H1 (cell line): ENCODE results near the gene DMBX1. TPM values are rescaled to one million over a fixed set of nuclear protein-coding genes. Genes with fewer than 3 reads are reported as not detected.

ENCODE experiments used
- SIN3A ChIP-seq, 2 experiments: IDR thresholded peaks in 1 of 2; conservative IDR thresholded peaks in 1 of 2; 2 replicates each; pipeline ENCODE4 v1.6.1; 2011 to 2012; ENCODE audit warnings: low read length in 2 of 2, improper control_type of control experiment in 1 of 2, low read depth in 1 of 2, mild to moderate bottlenecking in 1 of 2
- TEAD4 ChIP-seq: IDR thresholded peaks from 2 replicates; pipeline ENCODE4 v1.6.1; 2012; ENCODE audit warnings: low read depth, low read length, inconsistent platforms, mixed read lengths
- polyA plus RNA-seq, 7 experiments: library from polyadenylated mRNA; depleted of rRNA in 3 of 7; stranded (reverse) in 5 of 7; unstranded in 2 of 7; fragments of >200 nt in 5 of 7; fragments of 200-250 nt in 2 of 7; gene quantifications; 1 replicate in 5 of 7; 2 replicates in 1 of 7; 4 replicates in 1 of 7; pipeline versions ENCODE4 v1.2.1 to v1.2.3, GENCODE V29; 2011 to 2013; ENCODE audit warnings: missing spikeins in 2 of 7, mixed read lengths in 2 of 7
- total RNA-seq: library from RNA; stranded (reverse); fragmentation: NEBNext Ultra II Directional; extraction: Animal tissue kit (Norgen Biotek cat#: 25700); gene quantifications from 2 replicates; pipeline ENCODE4 v1.2.1, GENCODE V29; 2021
- TF ChIP-seq, protein P1 (sequence below), 3 experiments: IDR thresholded peaks; 1 replicate in 2 of 3; 2 replicates in 1 of 3; pipeline versions ENCODE4 v1.5.1 to v1.6.1; 2011; ENCODE audit warnings: low read length in 3 of 3, mild to moderate bottlenecking in 3 of 3, inconsistent platforms in 2 of 3, low read depth in 1 of 3, moderate library complexity in 1 of 3; ENCODE audit not compliant: insufficient read depth in 1 of 3; ENCODE audit errors: control extremely low read depth in 1 of 3

DMBX1 gene
- total and polyA plus RNA-seq, 2 of the 8 experiments (the other 6 are each of a cell fraction or from before 2014, with no cell fraction given): 0.23 to 0.30 TPM

DNA sequence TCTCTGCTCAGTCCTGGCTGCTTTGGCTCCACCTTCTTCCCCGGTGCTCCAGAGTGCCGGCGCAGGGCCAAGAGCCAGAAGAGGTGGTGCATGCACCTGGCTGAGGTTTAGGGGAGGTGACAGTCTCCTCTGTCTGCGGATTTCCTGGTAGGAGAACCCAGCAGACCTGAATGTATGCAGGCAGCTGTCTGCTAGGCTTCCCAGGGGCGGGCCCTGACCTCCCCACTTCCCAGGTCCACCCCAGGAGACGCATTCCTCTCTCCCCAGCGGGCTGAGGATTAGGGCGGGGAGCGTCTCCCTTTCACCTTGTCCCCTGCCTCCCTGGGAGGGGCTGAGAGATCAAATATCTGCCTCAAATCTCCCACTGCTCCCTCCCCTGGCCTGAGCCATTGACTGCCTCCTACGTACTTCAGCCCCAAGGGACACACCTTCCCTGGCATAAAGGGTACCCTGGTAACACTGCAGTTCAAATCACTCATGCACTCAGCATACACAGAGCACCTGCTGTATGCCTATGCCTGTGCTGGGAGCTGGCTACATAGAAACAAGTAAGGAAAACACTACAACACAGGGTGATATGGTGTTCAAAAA lies 27.5 kb downstream of the DMBX1 start (continued):
- TF ChIP-seq, protein P1, sequence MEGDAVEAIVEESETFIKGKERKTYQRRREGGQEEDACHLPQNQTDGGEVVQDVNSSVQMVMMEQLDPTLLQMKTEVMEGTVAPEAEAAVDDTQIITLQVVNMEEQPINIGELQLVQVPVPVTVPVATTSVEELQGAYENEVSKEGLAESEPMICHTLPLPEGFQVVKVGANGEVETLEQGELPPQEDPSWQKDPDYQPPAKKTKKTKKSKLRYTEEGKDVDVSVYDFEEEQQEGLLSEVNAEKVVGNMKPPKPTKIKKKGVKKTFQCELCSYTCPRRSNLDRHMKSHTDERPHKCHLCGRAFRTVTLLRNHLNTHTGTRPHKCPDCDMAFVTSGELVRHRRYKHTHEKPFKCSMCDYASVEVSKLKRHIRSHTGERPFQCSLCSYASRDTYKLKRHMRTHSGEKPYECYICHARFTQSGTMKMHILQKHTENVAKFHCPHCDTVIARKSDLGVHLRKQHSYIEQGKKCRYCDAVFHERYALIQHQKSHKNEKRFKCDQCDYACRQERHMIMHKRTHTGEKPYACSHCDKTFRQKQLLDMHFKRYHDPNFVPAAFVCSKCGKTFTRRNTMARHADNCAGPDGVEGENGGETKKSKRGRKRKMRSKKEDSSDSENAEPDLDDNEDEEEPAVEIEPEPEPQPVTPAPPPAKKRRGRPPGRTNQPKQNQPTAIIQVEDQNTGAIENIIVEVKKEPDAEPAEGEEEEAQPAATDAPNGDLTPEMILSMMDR (IDR thresholded peaks at IDR 0.05; ENCODE audit: control extremely low read depth in 1 of 3, insufficient read depth in 1 of 3, low read depth in 1 of 3, low read length in 3 of 3): 0 out of 4 replicates have a peak, but pooled peaks of 1 of the 3 experiments have one; percentile 19
- peak; percentile 48 to 50; a peak in 1 of 4 replicates for TF ChIP-seq SIN3A (conservative IDR thresholded peaks at IDR 0.05 in 1 of 2, IDR thresholded peaks at IDR 0.05 in 1 of 2; ENCODE audit: low read depth in 1 of 2, low read length in 2 of 2)
- TF ChIP-seq TEAD4: peak; percentile 91
